RPMI7951 (cell line): ENCODE results near the gene FGF9. TPM values are rescaled to one million over a fixed set of nuclear protein-coding genes. Genes with fewer than 3 reads are reported as not detected.

Experiments used
- DNase-seq: peaks from one replicate; pipeline ENCODE4 v3.0.0-alpha.2; 2012; ENCODE audit warnings: low read depth
- total RNA-seq: library from RNA; depleted of rRNA; stranded (reverse); fragments of >200 nt; shearing (Covaris generic); gene quantifications from 2 replicates; pipeline ENCODE4 v1.2.3, GENCODE V29; 2014

FGF9 gene
- total RNA-seq, 1 experiment from 2014 or later, result not detected

DNA sequence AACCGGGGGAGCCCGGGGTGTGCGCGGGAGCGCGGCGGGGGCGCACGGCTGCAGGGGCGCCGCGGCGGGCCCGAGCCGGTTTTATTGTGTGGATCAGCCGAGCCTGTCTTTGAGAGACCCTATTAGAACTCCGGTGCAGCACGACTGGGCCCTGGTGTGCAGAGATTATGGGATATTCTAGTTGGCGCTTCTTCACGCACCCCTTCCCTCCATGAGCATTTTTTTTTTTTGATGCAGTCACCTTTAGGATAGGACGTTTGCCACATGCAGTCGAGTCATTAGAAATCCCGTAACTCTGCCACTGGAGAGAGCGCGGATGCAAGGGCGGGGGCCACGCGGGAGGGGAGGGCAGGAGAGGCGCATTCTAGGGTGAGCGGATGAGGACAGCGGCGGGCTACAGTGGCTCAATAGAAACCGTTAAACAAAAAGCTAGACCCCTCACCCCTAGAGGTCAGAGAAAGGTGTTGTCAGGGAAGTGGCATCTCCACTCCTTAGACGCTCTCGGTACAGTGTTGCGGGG is 3.7 kb downstream of the FGF9 start:
- no peak for DNase-seq

DNA sequence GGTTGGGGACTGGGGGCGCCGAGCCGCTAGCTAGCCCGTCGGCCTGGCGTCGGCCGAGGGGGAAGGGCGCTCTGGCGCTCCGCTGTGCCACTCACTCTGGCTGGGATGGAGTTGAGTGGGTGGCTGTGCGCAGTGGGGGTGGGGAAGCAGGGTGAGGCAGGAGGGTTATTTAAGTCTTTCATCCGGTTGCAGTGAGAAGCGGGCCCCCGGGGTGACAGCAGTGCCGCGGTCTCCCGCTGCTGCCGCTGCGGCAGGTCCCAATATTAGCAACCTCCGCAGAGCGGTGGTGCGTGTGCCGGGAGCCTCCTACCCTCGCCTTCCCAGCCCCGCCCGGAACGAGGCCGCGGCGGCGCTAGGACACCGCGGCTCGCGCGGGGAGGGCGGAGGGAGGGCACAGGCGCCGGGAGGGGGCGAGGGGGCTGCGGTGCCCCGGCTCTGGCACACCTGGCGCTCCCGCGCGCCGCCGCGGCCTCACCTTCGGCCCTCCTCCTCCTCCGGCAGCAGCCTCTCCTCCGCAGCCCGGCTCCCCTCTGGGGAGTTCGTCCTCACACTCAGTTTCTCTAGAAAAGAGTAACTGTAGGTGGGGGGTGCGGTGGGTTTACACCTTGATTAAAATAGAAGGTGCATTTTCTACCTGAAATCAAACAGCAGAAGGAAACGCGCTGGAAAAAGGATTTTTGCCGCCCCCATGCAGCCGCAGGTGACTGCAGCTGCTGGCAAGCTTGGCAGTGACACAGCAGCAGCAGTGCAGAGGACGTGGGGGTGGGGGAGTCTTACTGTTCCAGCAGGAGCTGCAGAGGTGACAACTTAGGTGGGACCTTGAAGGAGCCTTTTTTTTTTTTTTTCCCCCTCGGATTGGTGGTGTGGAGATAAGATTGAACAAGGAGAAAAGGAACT is 4.5 kb downstream of the FGF9 start:
- no peak for DNase-seq

DNA sequence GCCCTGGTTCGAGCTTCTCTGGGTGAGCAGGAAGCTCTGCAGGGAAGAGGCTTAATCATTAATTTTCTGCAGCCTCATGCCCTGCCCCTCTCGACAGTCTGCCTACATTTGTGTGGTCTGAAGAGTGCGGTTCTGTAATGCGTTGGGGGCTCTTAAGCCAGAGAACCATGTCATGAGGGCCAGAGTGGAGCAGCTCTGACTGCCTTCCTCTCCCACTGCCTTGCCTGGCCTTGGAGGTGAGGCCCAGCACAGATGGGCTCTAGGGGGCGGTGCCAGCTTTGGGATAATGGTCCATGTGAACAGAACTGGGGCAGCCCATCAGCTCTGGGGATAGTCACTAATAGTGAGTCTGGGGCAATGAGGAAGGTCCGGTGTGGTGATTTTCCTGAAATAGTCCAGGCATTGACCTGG is 5.7 kb downstream of the FGF9 start:
- no peak for DNase-seq

DNA sequence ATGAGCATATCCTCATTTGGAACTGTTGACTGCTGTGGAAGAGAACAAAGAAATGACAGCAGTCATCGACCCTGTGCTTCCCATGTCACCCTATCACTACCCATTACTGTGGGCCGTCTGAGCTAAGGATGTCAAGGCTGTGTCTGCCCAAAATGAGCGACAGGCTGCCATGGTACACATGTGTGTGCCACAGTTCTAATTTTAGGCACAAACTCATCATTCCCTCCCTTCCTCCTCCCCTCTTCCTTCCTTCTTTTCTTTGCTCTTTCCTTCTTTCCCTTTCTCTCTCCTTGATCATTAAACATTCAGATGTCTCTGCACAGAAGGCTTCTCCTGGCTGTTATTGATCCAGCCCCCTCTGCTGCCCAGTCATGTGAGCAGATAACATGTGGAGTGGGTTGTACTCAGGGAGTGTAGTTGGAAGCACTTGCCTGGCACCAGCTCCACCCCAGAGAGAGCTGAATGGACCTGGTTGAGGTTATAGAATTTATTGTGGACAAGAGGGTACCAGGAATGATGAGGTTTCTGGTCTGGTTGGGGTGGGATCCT is 6.3 kb downstream of the FGF9 start:
- DNase-seq, result no peak

DNA sequence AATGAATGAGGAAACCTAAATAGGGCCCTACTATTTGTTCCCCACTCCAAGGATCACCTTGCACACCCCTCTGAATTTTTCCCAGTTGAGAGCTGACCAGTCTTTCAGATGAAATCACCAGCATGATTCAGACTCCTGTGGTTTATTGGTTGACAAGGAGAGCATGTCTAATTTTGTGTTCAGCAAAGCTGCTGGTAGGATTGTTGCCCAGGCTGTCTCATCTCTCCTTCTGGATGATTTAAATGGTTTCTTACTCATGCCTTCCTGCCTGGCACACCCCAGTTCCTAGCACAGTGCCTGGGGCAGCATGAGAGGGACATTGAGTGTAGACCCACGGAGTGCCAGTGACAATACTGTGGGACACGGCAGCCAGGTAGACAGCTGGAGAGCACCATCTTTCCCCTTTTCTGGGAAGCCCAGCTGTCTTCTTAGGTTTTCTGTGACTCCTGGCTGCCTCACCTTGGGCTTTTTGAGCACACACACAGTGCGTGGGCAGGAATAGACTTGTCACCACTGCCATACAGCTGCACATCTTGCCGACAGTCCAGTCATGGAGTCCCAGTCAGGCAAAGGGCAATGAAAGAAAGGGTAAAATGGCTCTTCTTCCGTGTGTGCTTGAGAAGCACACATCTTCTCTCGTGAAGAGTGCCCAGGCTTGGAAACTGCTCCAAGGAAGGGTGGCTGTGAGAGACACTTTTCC is 12.3 kb downstream of the FGF9 start:
- DNase-seq, result peak; percentile 88

DNA sequence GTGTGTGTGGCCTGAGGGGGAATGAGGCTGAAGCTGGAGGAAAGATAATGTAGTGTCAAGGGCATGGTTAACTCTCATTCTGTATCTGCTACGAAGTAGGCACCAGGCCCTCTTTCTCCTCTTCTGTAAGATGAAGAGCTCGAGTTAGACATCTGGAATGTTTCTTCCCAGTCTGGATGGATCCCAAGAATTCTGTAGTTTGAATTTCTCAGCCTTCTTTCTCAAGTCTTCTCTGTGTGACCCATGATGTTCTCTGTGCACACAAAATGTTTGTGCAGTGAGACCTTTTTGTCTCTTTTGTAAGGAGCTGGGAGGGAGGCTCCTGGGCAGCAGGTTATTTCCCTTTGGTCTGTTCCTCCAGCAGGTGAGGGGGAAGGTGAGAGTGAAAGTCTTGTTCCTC is 13.7 kb downstream of the FGF9 start:
- DNase-seq, result no peak

DNA sequence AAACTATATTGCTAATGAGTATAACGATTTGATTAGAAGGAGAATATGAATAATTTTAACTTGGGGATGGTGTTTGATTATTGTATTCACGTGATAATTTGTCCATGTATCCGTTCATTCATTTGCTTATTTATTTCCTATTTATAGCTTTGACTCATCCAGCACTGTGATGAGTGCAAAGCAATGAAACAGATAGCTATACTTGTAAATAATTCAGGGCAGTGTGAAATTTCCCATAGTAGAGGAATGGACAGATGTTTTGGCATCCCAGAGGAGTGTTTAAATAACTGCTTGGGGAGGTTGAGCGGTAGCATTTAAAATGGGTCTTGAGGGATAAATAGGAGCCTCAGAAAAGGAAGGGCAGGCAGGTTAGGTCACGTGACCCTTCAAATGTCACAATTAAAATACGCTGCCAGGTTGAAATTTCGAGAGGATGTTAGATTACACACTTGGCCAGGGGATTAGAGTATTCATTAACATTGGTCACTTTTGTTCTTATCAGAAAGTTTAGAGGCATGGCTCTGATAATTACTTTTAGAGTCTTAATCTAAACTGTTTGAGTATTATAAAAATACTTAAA is 14.7 kb downstream of the FGF9 start:
- no peak for DNase-seq

DNA sequence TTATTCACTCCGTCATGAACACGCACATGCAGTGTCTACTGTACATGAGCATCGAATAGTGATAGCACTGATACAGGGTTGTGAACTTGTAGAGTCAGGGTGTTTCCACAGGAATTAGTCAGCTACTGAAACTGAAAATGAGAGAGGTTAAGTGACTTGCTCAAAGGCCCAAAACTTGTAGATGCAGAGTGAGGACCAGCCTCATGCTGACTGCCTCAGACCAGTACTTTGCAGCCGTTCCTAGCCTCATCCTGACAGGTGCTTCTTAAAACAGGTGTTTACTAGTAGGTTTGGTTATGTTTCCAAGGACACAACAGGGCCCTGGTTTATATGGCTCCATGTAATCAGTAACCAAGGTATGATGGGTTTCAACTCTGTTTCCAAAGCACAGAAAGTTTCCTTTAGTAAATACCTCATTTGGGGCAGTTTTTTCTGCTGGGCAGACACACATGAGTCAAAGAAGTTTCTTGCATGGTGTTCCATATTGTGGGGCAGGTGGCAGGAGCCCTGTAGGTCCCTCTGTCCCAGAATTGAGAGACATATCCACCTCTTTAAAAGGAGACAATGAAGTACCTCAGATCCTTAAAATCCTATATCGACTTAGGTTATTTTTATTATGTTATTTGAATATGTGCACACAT is 16.0 kb downstream of the FGF9 start:
- no peak for DNase-seq

DNA sequence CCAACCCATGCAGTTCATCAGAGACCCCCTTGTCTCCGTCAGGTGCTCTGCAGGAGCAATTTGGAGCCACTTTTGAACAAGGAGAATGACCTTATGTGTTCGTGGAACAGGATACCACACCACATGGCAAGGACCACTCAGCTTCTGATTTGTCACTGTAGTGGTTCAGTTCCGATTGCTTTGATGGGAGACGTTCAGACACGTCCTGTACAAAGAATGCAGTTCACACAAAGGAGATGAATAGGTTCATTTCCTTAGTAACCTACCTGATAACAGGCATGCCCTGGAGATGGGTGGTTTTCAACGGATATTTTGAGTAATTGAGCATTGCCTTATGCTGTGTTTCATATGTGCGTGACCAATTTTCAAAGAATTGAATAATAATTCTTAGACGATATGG is 17.2 kb downstream of the FGF9 start:
- no peak for DNase-seq

DNA sequence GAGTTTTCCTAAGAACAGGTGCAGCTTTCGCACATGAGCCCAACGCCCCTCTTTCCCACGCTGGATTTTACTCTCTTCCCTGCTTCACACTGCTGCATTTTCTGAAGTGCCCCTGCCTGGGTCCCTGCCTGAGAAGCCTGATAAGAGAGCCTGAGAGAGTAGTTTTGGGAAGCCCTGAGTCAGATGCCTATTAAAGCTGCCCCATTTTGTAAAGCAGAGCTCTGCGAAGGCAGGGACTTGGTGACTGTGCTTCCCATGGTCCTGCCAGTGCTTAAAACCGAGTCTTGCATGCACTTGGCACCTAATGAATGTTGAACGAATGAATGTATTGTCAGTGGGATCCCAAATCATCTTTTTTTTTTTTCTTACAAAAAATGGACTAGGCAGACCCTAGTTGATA is 18.2 kb downstream of the FGF9 start:
- no peak for DNase-seq

DNA sequence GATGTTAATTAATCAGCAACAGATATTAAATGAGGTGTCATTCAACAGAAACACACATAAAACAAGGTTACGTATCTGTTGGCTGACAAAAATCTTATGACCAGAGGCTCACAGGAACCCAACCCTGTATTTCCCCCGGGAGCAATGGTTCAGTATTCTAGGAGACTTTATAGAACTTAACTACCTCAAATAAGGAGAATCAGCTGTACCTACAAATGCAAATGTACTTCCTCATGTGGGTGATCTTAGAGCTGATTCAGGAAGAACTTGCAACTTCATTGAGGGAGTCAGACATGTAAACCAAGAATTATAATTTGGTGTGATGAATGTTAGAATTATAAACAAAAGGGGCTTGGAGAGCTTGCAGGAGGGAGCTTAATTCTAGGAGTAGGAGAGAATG is 20.1 kb downstream of the FGF9 start:
- DNase-seq, result no peak

DNA sequence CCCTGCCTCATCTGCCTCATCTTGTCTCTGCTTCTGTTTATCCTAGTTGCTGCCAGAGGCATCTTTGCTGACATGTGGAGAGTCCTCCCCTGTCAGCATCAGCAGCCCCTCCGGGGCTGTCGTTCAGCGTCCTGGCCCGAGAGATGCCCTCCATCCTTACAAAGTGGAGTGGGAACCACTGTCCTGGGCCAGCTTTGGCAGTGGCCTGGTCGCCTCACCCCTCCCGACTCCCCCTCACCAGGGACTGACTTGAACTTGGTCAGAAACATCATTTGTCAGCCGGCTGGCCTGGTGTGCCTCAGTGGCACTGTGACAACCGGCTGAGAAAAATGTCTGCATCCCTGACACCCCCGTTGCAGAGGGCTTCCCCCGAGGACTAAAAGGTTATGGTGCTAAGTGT is 20.6 kb downstream of the FGF9 start:
- no peak for DNase-seq

DNA sequence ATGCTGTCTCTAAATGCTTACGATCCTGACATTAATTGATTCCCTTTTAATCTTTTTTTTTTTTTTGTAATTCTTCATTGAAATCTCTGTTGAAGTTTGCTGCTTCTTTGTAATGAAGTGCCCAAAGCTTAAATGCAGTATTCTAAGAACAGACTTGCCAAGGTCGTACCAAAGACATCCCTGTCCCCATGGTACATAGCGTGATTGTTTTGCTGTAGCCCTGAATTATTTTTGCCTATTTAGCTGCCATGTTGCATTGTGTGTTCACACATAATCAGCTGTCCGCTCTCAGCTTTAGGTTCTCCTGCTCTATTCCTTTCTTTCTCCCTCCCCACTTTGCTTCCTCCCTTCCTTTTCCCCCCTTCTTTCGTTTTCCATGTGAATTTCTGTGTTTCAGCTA is 21.1 kb downstream of the FGF9 start:
- DNase-seq, result no peak

DNA sequence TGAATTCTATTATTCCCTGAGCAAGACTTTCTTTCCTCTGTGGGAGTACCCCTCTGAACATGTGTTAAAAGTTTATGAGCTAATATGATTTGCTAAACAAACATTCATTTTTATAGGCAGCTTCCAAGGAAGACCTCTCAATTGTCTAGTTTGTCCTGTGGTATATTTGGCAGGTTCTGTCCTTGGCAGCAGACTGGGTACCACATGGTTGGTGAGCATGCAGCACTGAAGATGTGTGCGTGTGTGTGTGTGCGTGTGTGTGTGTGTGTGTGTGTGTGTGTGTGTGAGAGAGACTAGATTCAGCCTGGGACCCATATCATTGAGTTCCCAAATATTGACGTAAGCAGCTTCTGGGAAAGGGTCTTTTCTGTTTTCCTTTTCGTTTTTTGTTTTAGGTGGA is 24.0 kb downstream of the FGF9 start:
- DNase-seq, result no peak

DNA sequence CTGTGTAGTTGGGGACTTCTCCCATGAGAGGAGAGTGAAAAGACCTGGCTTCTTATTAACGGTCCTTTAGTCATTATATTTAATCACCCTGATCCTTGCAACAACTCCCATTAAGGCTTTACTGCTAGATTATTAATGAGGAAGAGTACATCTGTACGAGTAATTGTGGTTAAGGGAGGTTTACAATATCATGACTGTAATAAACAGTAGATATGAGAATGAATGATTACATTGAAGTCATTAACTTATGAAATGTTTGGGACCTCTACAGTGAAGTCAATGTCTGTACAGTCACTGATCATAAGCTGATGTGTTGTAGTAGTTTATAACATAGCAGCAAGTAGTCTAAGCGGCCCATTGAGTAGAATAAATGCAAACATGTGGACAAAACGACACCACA is 24.7 kb downstream of the FGF9 start:
- DNase-seq, result no peak

DNA sequence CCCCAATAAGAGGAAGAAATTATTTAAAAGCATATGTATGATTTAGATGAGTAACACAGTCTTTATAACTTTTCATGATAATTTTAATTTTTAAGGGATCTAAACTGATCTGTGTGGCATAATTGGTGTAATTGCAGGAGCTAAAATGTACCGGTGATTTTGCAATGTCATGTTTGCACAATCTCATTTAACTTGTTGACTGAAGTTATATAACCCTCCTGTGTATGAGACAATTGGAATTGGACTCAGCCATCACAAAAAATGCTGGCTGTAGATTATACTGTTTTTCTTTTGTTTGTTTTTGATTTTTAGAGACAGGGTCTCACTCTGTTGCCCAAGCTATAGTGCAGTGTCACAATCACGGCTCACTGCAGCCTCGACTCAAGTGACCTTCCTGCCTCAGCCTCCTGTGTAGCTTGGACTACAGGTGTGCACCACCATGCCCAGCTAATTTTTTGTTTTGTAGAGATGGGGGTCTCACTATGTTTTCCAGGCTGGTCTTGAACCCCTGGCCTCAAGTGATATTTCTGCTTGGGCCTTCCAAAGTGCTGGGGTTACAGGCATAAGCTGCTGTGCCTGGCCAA is 26.1 kb downstream of the FGF9 start:
- DNase-seq, result no peak

DNA sequence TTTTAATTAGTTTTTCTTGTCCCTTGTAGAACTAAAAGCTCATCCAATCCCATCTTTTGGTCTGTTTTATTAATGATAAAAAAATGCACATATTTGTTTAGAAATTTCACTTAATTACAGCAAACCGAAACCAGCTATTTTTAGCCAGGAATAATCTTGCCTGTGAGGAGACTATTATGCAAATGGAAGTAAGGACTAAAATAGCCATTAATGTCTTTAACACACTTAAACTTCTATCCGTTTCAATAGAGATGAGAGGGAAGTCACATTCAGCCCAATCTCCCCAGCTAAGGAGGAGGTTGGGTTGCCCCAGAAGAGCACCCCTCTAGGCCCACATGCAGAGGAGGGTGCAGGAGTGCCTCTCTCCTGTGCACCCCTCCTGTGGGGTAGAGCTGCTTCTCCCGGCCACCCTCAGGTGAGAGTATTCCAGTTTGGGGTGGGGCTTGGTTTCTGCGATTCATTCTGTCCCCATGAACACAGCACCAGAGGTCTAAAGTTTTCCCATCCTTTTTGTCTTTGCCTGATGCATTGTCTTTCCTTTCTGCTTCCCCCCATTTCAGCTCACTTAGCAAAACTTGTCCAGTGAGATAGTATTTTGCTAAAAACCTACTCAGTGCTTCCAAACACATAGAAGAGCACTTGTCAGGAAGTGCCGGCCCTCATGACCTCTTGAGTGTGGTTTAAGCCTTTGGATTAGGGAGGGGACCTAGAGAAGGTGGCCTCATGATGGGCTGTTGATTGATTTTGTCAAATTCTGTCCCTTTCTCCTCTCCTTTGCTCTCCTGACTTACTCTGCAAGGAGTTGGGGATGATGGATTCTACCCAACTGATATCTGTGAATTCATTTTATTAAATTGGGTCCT is 28.2 kb downstream of the FGF9 start:
- DNase-seq, result no peak

DNA sequence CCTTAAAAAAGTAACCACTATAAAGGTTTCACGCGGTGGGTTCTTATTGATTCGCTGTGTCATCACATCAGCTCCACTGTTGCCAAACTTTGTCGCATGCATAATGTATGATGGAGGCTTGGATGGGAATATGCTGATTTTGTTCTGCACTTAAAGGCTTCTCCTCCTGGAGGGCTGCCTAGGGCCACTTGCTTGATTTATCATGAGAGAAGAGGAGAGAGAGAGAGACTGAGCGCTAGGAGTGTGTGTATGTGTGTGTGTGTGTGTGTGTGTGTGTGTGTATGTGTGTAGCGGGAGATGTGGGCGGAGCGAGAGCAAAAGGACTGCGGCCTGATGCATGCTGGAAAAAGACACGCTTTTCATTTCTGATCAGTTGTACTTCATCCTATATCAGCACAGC is 30.6 kb downstream of the FGF9 start:
- DNase-seq, result no peak

DNA sequence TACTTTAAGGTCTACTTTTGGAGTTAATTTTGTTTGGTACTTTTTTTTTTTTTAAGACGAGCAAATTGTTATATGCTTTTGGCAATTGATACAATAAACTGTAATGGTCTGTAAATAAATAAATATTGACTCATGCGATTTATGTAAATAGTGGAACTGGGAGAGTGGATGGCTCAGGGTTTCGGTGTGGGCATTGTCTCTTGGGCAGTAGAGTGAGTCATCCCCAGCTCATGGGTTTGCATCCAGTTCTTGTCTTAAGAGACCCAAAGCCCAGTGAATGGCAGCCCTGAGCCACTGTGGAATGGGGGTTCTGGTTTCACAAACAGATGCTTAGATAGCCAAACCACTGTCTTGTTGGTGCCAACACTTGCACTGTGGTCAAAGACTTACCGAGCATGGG is 33.0 kb downstream of the FGF9 start:
- DNase-seq, result peak; percentile 5

DNA sequence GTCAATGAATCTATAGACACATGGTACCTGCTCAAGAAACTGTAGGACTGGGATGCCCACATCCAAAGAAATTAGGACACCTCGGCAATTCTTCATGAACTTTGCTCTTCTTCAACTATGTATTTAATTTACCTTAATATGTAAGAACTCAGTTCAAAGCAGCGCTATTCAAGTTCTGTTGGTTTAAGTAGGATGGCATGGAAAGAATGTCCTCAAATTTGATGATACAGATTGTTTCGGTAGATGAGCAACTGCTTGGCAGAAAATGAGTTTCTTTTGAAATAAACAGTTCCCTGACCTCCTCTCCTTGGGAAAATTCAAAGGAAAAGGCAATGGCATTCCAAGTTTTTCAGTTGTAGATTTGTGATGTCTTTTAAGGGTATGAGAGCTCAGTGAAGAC is 36.7 kb downstream of the FGF9 start:
- no peak for DNase-seq

DNA sequence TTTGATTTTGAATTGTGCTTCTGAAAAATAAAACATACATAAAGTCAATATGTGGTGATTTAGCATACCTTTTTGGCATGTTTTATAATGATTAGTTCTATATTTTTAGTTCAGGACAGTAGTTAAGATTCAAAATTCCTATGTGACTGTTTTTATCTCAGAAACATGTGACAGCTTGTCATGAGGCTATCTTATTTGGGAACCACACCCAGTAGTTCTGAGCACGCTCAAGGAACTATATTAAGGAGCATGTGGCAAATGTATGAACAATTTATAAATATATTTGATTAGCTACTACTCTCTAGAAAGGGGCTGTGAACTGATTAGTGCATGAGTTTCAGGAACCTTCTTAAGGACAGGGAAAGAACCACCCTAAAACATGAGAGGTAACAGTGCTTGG is 38.8 kb downstream of the FGF9 start:
- no peak for DNase-seq
